NCI-H460 (cell line): Measurements from ENCODE around the gene NFAM1. TPM values are rescaled to one million over a fixed set of nuclear protein-coding genes. Genes with fewer than 3 reads are reported as not detected.

Experiments
- DNase-seq: peaks from one replicate; pipeline ENCODE4 v3.0.0-alpha.2; 2016; ENCODE audit warnings: low read depth; ENCODE audit errors: extremely low read depth
- total RNA-seq: library from RNA; depleted of rRNA; stranded (reverse); fragments of >200 nt; shearing (Covaris generic); gene quantifications from 2 replicates; pipeline ENCODE4 v1.2.3, GENCODE V29; 2014

The NFAM1 gene
- total RNA-seq, 1 experiment from 2014 or later: not detected

- DNase-seq: no peak
Measured at GRCh38 chr22:42439821-42440674, 7.8 kb upstream of the NFAM1 start.

- DNase-seq: no peak
Measured at GRCh38 chr22:42439021-42439567, 6.9 kb upstream of the NFAM1 start.

GRCh38 chr22:42438293-42438650 is 6.1 kb upstream of the NFAM1 start:
- DNase-seq: no peak

- peak; percentile 50 for DNase-seq
Measured at GRCh38 chr22:42437488-42438292, 5.5 kb upstream of the NFAM1 start.

- no peak for DNase-seq
Measured at GRCh38 chr22:42436404-42436803, 4.2 kb upstream of the NFAM1 start.

GRCh38 chr22:42434748-42435425 is 2.7 kb upstream of the NFAM1 start:
- no peak for DNase-seq

- no peak for DNase-seq
Measured at GRCh38 chr22:42433754-42434682, 1.8 kb upstream of the NFAM1 start.

GRCh38 chr22:42432818-42433217 is 615 bp upstream of the NFAM1 start:
- no peak for DNase-seq

- no peak for DNase-seq
Measured at GRCh38 chr22:42431401-42432019, 693 bp downstream of the NFAM1 start.

GRCh38 chr22:42430528-42431125 is 1.6 kb downstream of the NFAM1 start:
- DNase-seq: no peak

- DNase-seq: no peak
Measured at GRCh38 chr22:42428760-42429159, 3.4 kb downstream of the NFAM1 start.

- DNase-seq: no peak
Measured at GRCh38 chr22:42428025-42428424, 4.2 kb downstream of the NFAM1 start.

GRCh38 chr22:42427167-42427566 is 5.0 kb downstream of the NFAM1 start:
- no peak for DNase-seq

GRCh38 chr22:42425989-42426355 is 6.2 kb downstream of the NFAM1 start:
- DNase-seq: no peak

GRCh38 chr22:42425337-42425988 is 6.7 kb downstream of the NFAM1 start:
- no peak for DNase-seq

GRCh38 chr22:42419243-42419881 is 12.8 kb downstream of the NFAM1 start:
- no peak for DNase-seq

GRCh38 chr22:42418811-42419242 is 13.4 kb downstream of the NFAM1 start:
- DNase-seq: no peak
